Raji (cell line): Measurements from ENCODE around the gene OR8B4.

Experiments used
- POLR2A ChIP-seq: IDR thresholded peaks from 2 replicates; pipeline ENCODE4 v1.6.1; 2011; ENCODE audit warnings: low read depth, low read length, control low read depth; ENCODE audit not compliant: insufficient read depth

OR8B4 gene

DNA sequence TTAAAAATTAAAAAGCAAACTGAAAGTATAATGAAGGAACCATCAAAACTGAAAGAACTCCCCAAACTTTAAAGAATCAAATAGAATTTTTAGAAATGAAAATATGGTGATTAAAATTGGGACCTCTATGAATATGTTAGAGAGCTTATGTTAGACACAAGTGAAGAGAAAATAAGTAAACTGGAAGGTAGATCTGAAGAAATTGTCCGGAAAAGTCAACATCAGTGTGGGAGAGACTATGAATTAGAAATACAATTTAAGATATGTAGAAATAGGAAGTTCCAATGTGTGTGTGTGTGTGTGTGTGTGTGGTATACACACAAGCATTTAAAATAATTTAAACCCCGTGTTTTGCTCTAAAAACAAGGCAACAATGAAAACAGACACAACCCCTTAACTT is 4.9 kb upstream of the OR8B4 start:
- no peak for TF ChIP-seq POLR2A

DNA sequence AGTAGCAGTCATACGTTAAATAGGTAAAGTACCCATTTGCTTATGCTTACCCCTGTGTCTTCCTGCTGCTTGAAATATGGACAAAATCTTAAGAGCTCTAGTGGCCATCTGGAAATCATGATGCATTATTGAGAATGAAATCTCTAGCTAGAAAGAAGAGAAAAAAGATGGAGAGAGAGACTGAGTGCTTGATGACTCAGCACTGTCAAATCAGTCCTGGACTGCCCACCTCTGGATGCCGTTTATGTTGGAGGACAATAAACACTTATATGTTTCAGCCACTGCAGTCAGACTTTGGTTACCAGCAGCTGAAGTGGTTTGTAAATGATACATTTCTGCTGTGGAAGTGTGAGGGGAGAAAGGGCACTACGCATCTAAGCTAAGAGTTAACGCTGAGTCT is 3.6 kb downstream of the OR8B4 start:
- TF ChIP-seq POLR2A = no peak

DNA sequence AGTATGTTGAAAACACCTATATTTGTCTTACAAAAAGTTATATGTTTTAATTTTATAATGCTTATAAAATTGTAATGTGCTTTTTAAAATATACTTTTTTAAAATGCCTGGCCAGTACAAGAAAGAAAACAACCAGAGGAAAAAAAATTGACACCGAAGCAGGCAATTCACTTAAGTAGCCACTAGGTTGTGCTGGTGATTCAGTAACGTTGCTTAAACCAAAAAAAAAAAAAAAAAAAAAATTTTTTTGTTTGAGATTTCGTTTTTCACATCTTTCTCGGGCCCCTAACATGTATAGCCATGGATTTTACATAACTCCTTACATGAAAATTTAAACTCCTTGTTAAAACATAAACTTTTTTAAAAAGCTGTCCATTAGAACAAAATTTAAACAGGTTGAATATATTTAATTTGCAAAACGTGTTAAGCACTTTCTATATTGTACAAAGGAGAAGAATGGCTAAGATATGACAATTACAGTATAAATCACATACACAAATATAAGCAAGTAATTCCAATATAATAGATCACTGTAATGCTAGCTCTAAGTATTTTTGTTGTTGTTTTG is 9.2 kb downstream of the OR8B4 start:
- no peak for TF ChIP-seq POLR2A

DNA sequence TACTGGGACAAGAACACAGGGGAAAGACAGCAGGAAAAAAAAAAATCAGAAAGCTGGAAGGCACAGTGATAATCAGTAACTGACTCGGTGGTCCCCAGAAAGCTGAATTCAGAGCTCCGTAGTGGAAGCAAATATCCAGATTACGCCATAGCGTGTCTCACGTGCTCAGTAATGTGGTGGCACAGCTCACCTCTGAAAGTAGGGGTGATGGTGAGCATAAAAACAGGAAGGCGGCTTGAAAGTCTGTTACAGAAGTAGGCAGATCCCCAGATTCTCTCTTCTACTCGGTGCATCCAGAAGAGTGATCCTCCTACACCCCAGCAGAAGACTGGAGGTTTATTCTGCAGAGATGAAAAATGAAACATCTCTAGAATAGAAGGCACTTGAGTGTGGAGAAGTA is 14.8 kb downstream of the OR8B4 start:
- TF ChIP-seq POLR2A = no peak

DNA sequence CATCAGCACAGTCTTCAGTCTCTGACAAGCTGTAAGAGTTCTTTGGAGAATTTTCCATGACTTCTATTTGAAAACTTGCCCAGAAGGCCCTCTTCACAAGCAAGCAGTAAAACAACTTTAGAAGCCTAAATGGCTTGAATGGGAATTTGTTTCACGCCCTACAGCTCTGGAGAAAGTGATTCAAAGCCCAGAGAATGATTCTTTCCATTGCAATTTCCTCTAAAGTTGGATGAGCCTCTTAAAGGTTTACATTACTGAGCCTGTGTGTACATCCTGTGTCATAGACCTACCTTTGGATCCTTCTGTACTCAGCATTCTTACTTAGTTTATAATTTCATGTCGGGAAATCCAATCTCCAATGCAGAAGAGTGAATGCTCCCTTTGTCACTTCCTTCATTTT is 19.1 kb downstream of the OR8B4 start:
- no peak for TF ChIP-seq POLR2A

DNA sequence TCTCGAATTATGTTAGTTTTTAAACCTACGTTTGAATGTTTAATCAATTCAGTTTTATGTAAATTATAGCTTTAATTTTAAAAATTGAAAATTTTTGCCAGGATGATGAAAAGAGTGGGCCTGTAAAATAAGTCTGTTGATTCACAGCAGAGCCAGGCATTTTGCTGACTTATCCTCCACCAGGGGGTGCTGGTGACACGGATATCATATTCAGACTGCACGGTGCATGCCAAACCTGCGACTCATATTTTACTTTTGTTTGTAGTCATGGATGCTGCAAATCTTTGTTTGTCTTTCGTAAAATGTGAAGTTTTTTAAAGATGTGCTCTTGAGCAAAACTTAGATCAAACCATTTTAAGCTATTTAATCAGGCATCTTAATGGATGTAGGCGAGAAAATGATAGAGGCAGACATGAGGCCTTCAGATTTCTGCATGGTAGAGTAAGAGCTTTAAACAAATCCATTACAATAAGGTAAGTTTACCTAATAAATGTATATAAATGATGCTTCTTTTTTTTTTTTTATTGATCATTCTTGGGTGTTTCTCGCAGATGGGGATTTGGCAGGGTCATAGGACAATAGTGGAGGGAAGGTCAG is 22.2 kb downstream of the OR8B4 start:
- no peak for TF ChIP-seq POLR2A

DNA sequence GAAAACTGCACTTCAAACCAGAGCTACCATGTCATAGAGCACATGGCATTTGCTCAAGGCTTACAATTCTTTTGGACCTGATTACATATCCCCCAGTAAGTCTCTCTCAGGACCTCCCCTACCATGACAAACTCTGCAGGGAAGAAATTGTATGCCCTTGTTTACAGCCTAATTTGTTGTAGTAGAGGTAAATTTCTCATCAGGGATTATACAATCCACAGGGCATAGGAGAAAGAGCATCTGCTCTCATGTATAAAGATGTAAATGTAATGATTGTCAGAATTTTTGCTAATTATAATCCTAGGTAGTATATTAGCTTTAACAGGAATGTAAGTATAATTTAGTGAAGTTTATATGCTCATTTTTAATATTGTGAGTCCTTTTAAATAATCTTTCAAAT is 25.7 kb downstream of the OR8B4 start, which contains the start of gene OR8B3:
TSS of gene OR8B3 (minus strand) at position 101 of the 400 bp plus-strand sequence. CDS start 1,673 bp downstream, outside the sequence.
- TF ChIP-seq POLR2A = no peak

DNA sequence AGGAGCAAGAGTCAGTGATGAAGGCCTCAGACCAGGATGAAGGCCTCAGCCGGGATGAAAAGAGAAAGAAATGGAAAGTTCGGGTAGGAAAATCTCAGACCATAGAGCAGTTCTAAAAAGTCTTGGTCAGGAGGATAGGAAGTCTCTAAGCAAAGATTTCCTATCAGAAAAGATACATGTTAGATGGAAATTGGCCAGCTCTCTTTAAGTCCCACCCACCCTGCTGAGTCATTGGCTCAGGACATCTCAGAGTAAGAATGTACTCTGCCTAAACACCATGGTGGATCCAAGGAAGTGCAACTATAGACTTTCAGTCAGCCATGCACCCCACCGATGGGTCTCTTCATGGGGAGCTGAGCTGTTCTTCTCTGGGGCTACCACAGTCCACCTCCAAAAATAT is 30.3 kb downstream of the OR8B4 start:
- TF ChIP-seq POLR2A = no peak

DNA sequence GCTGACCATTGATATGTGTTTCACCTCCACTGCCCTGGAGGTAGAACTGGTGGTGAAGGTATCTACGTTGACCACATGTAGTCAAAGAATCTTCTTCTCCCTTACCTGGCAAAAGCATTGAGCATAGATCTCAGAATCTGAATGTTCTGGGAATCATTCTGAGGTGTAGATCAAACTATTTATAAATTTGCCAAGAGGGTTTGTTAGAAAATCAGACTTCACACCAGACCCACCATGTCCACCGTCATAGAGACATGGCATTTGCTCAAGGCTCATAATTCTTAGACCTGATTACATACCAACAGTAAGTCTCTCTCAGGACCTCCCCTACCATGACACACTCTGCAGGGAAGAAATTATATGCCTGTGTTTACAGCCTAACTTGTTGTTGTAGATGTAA is 40.3 kb downstream of the OR8B4 start, which contains the start of gene OR8B2:
TSS of gene OR8B2 (minus strand) at position 101 of the 400 bp plus-strand sequence. CDS start 1,156 bp downstream, outside the sequence.
- no peak for TF ChIP-seq POLR2A

DNA sequence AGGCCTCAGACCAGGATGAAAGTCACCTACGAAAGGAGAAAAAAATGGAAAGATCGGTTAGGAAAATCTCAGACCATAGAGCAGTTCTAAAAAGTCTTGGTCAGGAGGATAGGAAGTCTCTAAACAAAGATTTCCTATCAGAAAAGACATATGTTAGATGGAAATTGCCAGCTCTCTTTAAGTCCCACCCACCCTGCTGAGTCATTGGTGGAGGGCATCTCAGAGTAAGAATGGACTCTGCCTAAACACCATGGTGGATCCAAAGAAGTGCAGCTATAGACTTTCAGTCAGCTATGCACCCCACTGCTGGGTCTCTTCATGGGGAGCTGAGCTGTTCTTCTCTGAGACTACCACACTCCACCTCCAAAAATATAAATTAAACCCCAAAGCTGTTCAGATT is 44.1 kb downstream of the OR8B4 start:
- no peak for TF ChIP-seq POLR2A

DNA sequence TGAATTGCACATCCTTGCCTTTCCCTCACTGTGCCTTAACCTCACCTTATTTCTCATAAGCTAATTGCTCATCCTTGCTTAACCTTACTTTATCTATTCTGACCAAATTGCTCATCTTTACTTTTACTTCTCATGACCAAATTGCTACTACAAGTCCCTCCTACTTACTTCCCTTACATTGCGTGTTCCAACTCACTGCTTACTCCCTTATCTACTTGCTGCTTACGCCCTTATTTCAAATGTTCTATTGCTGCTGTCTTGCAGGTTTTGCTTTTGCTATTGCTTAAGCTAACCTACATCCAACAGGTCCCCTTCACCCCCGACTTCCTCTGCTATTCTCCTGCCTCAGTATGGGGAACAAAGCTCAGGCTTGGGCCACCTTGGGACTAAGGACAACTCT is 48.4 kb downstream of the OR8B4 start:
- TF ChIP-seq POLR2A = no peak
